WERI-Rb-1 (cell line): ENCODE data around the gene CASQ1.

Experiments used
- DNase-seq: peaks from one replicate; pipeline ENCODE4 v3.0.0-alpha.2; 2020
- H3K27ac ChIP-seq: fragments of 250-450 bp; sonication (Bioruptor Pico); 2 replicates; pipeline ENCODE4 v1.5.1; 2020; ENCODE audit warnings: mild to moderate bottlenecking, moderate library complexity
- H3K27me3 ChIP-seq: fragments of 250-450 bp; sonication (Bioruptor Pico); 2 replicates; pipeline ENCODE4 v1.5.1; 2021; ENCODE audit warnings: mild to moderate bottlenecking, low read depth, moderate library complexity; ENCODE audit not compliant: insufficient read depth, severe bottlenecking
- H3K36me3 ChIP-seq: fragments of 250-450 bp; sonication (Bioruptor Pico); 2 replicates; pipeline ENCODE4 v1.5.1; 2020; ENCODE audit warnings: mild to moderate bottlenecking, moderate library complexity
- H3K4me3 ChIP-seq: 2 replicates; pipeline ENCODE4 v1.5.1; 2011; ENCODE audit warnings: low read depth, mild to moderate bottlenecking, control low read depth, low read length
- H3K9me3 ChIP-seq: fragments of 250-450 bp; sonication (Bioruptor Pico); 2 replicates; pipeline ENCODE4 v1.5.1; 2021; ENCODE audit warnings: mild to moderate bottlenecking, moderate library complexity; ENCODE audit not compliant: severe bottlenecking
- TF ChIP-seq, protein P1 (sequence below): IDR thresholded peaks from 2 replicates; pipeline ENCODE4 v1.5.1; 2011; ENCODE audit warnings: low read depth, mild to moderate bottlenecking, control low read depth, inconsistent platforms, low read length

CASQ1 gene

DNA sequence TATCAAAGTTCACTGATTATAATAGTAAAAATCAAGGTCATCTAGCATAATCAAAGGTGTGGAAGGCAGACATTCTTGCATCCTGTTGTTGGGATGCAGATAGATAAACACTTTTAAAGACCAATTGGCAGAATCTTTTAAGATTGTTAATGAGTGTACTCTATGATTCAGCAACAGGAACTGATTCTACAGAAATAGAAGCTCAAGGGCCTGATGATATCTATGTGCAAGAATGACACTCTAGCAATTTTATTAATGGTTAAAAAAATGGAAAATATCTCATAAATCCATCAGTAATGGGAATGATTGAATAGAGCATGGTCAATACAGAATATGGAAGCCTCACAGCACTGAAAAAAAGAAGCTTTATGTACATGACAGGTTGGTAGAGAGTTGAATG lies 41.1 kb upstream of the CASQ1 start:
- TF ChIP-seq, protein P1, sequence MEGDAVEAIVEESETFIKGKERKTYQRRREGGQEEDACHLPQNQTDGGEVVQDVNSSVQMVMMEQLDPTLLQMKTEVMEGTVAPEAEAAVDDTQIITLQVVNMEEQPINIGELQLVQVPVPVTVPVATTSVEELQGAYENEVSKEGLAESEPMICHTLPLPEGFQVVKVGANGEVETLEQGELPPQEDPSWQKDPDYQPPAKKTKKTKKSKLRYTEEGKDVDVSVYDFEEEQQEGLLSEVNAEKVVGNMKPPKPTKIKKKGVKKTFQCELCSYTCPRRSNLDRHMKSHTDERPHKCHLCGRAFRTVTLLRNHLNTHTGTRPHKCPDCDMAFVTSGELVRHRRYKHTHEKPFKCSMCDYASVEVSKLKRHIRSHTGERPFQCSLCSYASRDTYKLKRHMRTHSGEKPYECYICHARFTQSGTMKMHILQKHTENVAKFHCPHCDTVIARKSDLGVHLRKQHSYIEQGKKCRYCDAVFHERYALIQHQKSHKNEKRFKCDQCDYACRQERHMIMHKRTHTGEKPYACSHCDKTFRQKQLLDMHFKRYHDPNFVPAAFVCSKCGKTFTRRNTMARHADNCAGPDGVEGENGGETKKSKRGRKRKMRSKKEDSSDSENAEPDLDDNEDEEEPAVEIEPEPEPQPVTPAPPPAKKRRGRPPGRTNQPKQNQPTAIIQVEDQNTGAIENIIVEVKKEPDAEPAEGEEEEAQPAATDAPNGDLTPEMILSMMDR: no peak
- Histone ChIP-seq H3K9me3 (no peaks in the 10 kb centered on the region), H3K4me3 (no peak overlapping the region), H3K36me3 (no peaks in the 10 kb centered on the region), H3K27me3 (no peaks in the 10 kb centered on the region), H3K27ac (no peak overlapping the region)
- DNase-seq: no peak

DNA sequence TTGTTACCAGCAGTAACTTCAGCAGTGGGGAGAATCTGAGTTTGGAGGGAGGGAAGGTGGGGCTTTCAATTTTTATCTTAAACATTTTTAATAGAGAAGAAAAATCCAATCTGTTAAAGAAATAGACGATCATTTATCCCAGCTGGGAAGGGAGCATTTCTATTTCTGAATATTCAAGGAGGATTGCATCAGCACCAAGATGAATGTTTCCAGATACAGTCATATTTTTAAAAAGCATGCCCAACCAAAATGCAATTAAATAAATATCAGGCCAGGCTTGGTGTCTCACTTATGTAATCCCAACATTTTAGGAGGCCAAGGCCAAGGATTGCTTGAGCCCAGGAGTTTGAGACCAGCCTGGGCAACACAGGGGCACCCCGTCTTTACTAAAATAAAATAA lies 40.7 kb upstream of the CASQ1 start:
- no peak overlapping the region for H3K27ac ChIP-seq
- TF ChIP-seq, protein P1: no peak
- no peaks in the 10 kb centered on the region for H3K36me3 ChIP-seq

DNA sequence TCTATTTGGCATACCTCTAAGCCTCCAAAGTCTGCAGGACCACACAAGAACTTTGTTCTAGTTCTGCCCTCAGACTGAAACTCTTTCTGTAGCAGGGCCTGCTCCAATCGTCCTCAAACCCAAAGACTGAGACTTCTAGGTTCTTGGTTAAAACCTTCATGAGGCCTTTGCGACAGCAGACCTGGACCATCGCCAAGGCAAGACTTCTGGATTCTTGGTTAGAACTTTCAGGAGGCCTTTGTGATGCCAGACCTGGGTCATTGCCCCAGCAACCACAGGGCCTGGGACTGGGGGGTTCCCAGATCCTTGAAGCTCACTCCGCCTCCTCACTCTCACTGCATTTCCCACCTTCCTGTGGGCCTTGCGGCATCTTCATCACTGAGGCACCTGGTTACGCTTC lies 39.1 kb upstream of the CASQ1 start, which contains the start of gene ATP1A4:
ATP1A4 (plus strand) TSS at position 301 of the 400 bp plus-strand sequence. CDS start 438 bp downstream, outside the sequence.
- Histone ChIP-seq H3K27me3 (no peaks in the 10 kb centered on the region), H3K27ac (no peak within 1 kb of the TSS), H3K9me3 (no peaks in the 10 kb centered on the region), H3K36me3 (no peaks in the 10 kb centered on the region), H3K4me3 (no peak within 1 kb of the TSS)
- DNase-seq: no peak
- TF ChIP-seq, protein P1: no peak

More for the DNA sequence above, 40.7 kb upstream of the CASQ1 start:
- DNase-seq: no peak
- Histone ChIP-seq H3K27me3 (no peaks in the 10 kb centered on the region), H3K9me3 (no peaks in the 10 kb centered on the region), H3K4me3 (no peak overlapping the region)

DNA sequence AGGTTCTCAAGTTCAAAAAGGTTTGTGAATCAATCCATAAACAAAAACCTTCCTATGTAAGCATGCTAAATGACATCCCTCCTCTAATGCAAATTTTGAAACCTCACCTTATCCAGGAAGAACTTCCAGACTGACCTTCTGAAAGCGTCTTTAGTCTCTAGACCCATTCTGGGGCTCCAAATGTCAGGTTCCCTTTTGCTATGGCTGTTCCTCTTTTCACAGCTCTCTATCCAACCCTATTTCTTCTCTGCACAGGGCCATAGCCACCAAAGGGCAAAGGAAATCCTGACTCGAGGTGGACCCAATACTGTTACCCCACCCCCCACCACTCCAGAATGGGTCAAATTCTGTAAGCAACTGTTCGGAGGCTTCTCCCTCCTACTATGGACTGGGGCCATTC lies 35.6 kb upstream of the CASQ1 start:
- TF ChIP-seq, protein P1: no peak
- Histone ChIP-seq H3K36me3 (no peaks in the 10 kb centered on the region), H3K27ac (no peak overlapping the region), H3K9me3 (no peaks in the 10 kb centered on the region), H3K4me3 (no peak overlapping the region), H3K27me3 (no peaks in the 10 kb centered on the region)
- DNase-seq: no peak

DNA sequence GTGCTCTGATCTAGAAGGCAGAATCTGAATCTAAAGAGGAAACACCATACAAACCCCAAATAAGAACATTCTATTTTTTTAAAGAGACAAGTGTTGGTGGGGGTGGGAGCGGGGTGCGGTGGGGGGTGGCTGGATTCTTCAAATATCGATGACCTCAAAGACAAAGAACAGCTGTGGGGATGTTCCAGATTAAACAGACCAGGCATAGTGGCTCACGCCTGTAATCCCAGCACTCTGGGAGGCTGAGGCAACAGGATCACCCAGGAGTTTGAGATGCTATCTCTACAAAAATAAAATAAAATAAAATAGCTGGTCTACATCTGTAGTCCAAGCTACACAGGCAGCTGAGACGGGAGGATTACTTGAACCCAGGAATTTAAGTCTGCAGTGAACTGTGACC lies 34.0 kb upstream of the CASQ1 start:
- no peaks in the 10 kb centered on the region for H3K36me3 ChIP-seq
- H3K4me3 ChIP-seq: no peak overlapping the region
- TF ChIP-seq, protein P1: no peak
- no peaks in the 10 kb centered on the region for H3K27me3 ChIP-seq
- H3K27ac ChIP-seq: no peak overlapping the region
- no peaks in the 10 kb centered on the region for H3K9me3 ChIP-seq
- no peak for DNase-seq

DNA sequence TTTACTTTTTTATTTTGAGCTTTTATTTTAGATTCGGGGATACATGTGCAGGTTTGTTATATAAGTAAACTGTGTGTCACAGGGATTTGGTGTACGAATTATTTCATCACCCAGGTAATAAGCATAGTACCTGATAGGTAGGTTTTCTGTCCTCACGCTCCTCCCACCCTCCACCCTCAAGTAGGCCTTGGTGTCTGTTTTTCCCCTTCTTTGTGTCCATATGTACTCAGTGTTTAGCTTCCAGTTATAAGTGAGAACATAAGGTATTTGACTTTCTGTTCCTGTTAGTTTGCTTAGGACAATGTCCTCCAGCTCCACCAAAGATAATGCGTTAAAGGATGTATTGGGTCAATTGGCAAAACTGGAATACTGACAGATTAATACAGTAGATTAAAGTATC lies 33.2 kb upstream of the CASQ1 start:
- DNase-seq: no peak
- H3K36me3 ChIP-seq: no peaks in the 10 kb centered on the region
- H3K27me3 ChIP-seq: no peaks in the 10 kb centered on the region
- TF ChIP-seq, protein P1: no peak
- no peaks in the 10 kb centered on the region for H3K9me3 ChIP-seq
- no peak overlapping the region for H3K4me3 ChIP-seq
- no peak overlapping the region for H3K27ac ChIP-seq
